Measurements from ENCODE around the gene SPINK1.

DNA sequence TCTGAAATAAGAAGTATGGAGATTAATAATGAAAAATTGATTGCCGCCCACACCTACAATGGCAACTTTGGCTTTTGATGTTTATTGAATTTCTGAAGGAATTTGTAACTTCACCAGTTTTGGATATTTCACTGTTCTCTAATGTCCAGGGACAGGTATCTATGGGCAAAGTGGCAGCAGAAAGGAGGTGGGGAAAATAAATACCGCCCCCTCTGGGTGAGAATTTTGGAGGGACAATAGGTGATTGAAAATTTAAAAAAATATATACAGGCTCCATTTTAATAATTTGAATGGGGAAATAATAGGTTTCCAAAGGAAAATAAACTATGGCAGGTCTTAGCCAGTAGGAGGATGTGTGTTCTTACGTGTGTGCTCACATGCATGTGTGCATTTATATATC lies 48.3 kb upstream of the SPINK1 start:
- TF ChIP-seq, protein P1, sequence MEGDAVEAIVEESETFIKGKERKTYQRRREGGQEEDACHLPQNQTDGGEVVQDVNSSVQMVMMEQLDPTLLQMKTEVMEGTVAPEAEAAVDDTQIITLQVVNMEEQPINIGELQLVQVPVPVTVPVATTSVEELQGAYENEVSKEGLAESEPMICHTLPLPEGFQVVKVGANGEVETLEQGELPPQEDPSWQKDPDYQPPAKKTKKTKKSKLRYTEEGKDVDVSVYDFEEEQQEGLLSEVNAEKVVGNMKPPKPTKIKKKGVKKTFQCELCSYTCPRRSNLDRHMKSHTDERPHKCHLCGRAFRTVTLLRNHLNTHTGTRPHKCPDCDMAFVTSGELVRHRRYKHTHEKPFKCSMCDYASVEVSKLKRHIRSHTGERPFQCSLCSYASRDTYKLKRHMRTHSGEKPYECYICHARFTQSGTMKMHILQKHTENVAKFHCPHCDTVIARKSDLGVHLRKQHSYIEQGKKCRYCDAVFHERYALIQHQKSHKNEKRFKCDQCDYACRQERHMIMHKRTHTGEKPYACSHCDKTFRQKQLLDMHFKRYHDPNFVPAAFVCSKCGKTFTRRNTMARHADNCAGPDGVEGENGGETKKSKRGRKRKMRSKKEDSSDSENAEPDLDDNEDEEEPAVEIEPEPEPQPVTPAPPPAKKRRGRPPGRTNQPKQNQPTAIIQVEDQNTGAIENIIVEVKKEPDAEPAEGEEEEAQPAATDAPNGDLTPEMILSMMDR (IDR thresholded peaks at IDR 0.05 in 2 of 3, conservative IDR thresholded peaks at IDR 0.05 in 1 of 3; ENCODE audit: borderline replicate concordance in 1 of 3, insufficient read depth in 1 of 3, low read depth in 2 of 3, low read length in 2 of 3) = 0 out of 6 replicates have a peak, but pooled peaks of 1 of the 3 experiments have one; percentile 8
- TF ChIP-seq, protein P2, sequence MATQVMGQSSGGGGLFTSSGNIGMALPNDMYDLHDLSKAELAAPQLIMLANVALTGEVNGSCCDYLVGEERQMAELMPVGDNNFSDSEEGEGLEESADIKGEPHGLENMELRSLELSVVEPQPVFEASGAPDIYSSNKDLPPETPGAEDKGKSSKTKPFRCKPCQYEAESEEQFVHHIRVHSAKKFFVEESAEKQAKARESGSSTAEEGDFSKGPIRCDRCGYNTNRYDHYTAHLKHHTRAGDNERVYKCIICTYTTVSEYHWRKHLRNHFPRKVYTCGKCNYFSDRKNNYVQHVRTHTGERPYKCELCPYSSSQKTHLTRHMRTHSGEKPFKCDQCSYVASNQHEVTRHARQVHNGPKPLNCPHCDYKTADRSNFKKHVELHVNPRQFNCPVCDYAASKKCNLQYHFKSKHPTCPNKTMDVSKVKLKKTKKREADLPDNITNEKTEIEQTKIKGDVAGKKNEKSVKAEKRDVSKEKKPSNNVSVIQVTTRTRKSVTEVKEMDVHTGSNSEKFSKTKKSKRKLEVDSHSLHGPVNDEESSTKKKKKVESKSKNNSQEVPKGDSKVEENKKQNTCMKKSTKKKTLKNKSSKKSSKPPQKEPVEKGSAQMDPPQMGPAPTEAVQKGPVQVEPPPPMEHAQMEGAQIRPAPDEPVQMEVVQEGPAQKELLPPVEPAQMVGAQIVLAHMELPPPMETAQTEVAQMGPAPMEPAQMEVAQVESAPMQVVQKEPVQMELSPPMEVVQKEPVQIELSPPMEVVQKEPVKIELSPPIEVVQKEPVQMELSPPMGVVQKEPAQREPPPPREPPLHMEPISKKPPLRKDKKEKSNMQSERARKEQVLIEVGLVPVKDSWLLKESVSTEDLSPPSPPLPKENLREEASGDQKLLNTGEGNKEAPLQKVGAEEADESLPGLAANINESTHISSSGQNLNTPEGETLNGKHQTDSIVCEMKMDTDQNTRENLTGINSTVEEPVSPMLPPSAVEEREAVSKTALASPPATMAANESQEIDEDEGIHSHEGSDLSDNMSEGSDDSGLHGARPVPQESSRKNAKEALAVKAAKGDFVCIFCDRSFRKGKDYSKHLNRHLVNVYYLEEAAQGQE (IDR thresholded peaks at IDR 0.05; ENCODE audit: low read depth) = no peak
- TF ChIP-seq, protein P3, sequence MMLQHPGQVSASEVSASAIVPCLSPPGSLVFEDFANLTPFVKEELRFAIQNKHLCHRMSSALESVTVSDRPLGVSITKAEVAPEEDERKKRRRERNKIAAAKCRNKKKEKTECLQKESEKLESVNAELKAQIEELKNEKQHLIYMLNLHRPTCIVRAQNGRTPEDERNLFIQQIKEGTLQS (IDR thresholded peaks at IDR 0.05) = no peak
- TF ChIP-seq, protein P4, sequence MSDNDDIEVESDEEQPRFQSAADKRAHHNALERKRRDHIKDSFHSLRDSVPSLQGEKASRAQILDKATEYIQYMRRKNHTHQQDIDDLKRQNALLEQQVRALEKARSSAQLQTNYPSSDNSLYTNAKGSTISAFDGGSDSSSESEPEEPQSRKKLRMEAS (IDR thresholded peaks at IDR 0.05) = no peak
- TF ChIP-seq EZH2 (IDR thresholded peaks at IDR 0.05) = no peak
- TF ChIP-seq, protein P5, sequence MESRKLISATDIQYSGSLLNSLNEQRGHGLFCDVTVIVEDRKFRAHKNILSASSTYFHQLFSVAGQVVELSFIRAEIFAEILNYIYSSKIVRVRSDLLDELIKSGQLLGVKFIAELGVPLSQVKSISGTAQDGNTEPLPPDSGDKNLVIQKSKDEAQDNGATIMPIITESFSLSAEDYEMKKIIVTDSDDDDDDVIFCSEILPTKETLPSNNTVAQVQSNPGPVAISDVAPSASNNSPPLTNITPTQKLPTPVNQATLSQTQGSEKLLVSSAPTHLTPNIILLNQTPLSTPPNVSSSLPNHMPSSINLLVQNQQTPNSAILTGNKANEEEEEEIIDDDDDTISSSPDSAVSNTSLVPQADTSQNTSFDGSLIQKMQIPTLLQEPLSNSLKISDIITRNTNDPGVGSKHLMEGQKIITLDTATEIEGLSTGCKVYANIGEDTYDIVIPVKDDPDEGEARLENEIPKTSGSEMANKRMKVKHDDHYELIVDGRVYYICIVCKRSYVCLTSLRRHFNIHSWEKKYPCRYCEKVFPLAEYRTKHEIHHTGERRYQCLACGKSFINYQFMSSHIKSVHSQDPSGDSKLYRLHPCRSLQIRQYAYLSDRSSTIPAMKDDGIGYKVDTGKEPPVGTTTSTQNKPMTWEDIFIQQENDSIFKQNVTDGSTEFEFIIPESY (IDR thresholded peaks at IDR 0.05; ENCODE audit: extremely low read depth, insufficient replicate concordance, low read length) = no peak
- no peak for TF ChIP-seq POLR2A (IDR thresholded peaks at IDR 0.05; ENCODE audit: borderline replicate concordance, extremely low read depth, insufficient read depth, insufficient read length)
